AG20443 (cell line): ENCODE measurements around the gene NEDD9.
A peak's percentile ranks its signal among the peaks of the same experiment; 100 is the strongest.

Experiments used
- DNase-seq: peaks from one replicate; pipeline ENCODE4 v3.0.0; 2012; ENCODE audit warnings: low spot score, mixed read lengths

The NEDD9 gene

GRCh38 chr6:11179419-11180202, 52.9 kb downstream of the NEDD9 start:
- no peak for DNase-seq

- DNase-seq, result no peak
Measured at GRCh38 chr6:11179088-11179418, 53.4 kb downstream of the NEDD9 start.

GRCh38 chr6:11177271-11177670, 55.2 kb downstream of the NEDD9 start:
- no peak for DNase-seq

- no peak for DNase-seq
Measured at GRCh38 chr6:11174242-11174611, 58.2 kb downstream of the NEDD9 start.

GRCh38 chr6:11172501-11173327, 59.8 kb downstream of the NEDD9 start:
- peak; percentile 60 for DNase-seq

GRCh38 chr6:11171952-11172351, 60.5 kb downstream of the NEDD9 start:
- no peak for DNase-seq

- DNase-seq, result no peak
Measured at GRCh38 chr6:11168091-11168635, 64.3 kb downstream of the NEDD9 start.

GRCh38 chr6:11166948-11167347, 65.5 kb downstream of the NEDD9 start:
- no peak for DNase-seq

- no peak for DNase-seq
Measured at GRCh38 chr6:11164717-11165646, 67.5 kb downstream of the NEDD9 start.

- no peak for DNase-seq
Measured at GRCh38 chr6:11163932-11164331, 68.5 kb downstream of the NEDD9 start.

- DNase-seq, result no peak
Measured at GRCh38 chr6:11162262-11162661, 70.2 kb downstream of the NEDD9 start.

- DNase-seq, result peak; percentile 48
Measured at GRCh38 chr6:11161031-11161956, 71.2 kb downstream of the NEDD9 start.

- DNase-seq, result no peak
Measured at GRCh38 chr6:11160199-11160598, 72.3 kb downstream of the NEDD9 start.

- DNase-seq, result no peak
Measured at GRCh38 chr6:11155589-11155988, 76.9 kb downstream of the NEDD9 start.

- no peak for DNase-seq
Measured at GRCh38 chr6:11153447-11153846, 79.0 kb downstream of the NEDD9 start.

- DNase-seq, result no peak
Measured at GRCh38 chr6:11152581-11152980, 79.9 kb downstream of the NEDD9 start.

- no peak for DNase-seq
Measured at GRCh38 chr6:11151488-11151887, 81.0 kb downstream of the NEDD9 start.

- no peak for DNase-seq
Measured at GRCh38 chr6:11149551-11149950, 82.9 kb downstream of the NEDD9 start.

- no peak for DNase-seq
Measured at GRCh38 chr6:11146117-11146826, 86.2 kb downstream of the NEDD9 start.

GRCh38 chr6:11144393-11144851, 88.0 kb downstream of the NEDD9 start:
- peak; percentile 86 for DNase-seq
